GM21526 (cell line): Measurements from ENCODE around the gene PPARG.
"Not testable (repeated sequence)": the region's sequence is repeated elsewhere in the genome, so short reads cannot be mapped to it uniquely, and the experiment has no call there.

Experiments used
- ATAC-seq: cut with Tn5 transposase; IDR thresholded peaks from one replicate; pipeline ENCODE4 v1.9.1; 2021; ENCODE audit warnings: moderate library complexity; ENCODE audit not compliant: unreplicated experiment, low FRiP score

PPARG gene

GRCh38 chr3:12370758-12371157 lies 81.9 kb downstream of the PPARG start:
- ATAC-seq: no peak

GRCh38 chr3:12371525-12372140 lies 82.8 kb downstream of the PPARG start:
- ATAC-seq: no peak

GRCh38 chr3:12372741-12373280 lies 83.9 kb downstream of the PPARG start:
- no peak for ATAC-seq

GRCh38 chr3:12375572-12375971 lies 86.7 kb downstream of the PPARG start:
- ATAC-seq: no peak

- no peak for ATAC-seq
Observed at GRCh38 chr3:12379640-12380429, 91.0 kb downstream of the PPARG start.

- ATAC-seq: no peak
Observed at GRCh38 chr3:12380461-12380860, 91.6 kb downstream of the PPARG start.

GRCh38 chr3:12381199-12381598 lies 92.3 kb downstream of the PPARG start:
- no peak for ATAC-seq

- ATAC-seq: no peak
Observed at GRCh38 chr3:12383218-12383617, 94.3 kb downstream of the PPARG start.

GRCh38 chr3:12384451-12385233 lies 95.8 kb downstream of the PPARG start:
- ATAC-seq: no peak

- ATAC-seq: not testable (repeated sequence)
Observed at GRCh38 chr3:12386514-12387291, 97.8 kb downstream of the PPARG start.

GRCh38 chr3:12388185-12388584 lies 99.3 kb downstream of the PPARG start:
- no peak for ATAC-seq

GRCh38 chr3:12392101-12392878 lies 103.4 kb downstream of the PPARG start:
- ATAC-seq: no peak

GRCh38 chr3:12393894-12394293 lies 105.0 kb downstream of the PPARG start:
- ATAC-seq: no peak

GRCh38 chr3:12394569-12395271 lies 105.8 kb downstream of the PPARG start:
- ATAC-seq: peak; percentile 15

GRCh38 chr3:12395349-12396012 lies 106.6 kb downstream of the PPARG start:
- ATAC-seq: peak; percentile 95

GRCh38 chr3:12396471-12396870 lies 107.6 kb downstream of the PPARG start:
- ATAC-seq: no peak

GRCh38 chr3:12399226-12399625 lies 110.4 kb downstream of the PPARG start:
- ATAC-seq: no peak

- no peak for ATAC-seq
Observed at GRCh38 chr3:12400616-12401194, 111.8 kb downstream of the PPARG start.
